ENCODE data around the gene SETBP1. TPM values are rescaled to one million over a fixed set of nuclear protein-coding genes. Genes with fewer than 3 reads are reported as not detected.

Gene SETBP1
- total and polyA plus RNA-seq, 2 of the 4 experiments (the other 2 are of a cell fraction): 0.19 to 0.36 TPM

DNA sequence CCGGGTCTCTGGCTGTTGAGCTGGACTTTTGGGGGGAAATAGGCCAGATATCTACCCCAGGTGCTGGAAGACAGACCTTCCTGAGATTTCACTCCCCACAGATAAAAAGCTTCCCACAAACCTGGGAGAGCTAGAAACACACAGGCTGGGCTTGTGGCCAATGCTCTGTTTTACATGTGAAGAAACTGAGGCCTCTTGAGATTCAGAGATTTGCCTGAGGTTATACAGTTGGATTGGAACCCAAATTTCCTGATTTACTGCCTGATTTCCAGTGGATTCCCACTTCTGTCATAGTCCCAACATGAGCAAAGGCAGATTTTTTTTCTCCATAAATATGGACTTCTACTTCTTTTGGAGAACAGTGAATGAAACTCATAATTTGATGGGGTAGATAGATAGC lies 360.2 kb downstream of the SETBP1 start:
- Histone ChIP-seq H2BK15ac (ENCODE audit: low read depth, low read length) (no peak overlapping the region), H2AK5ac (ENCODE audit: low read depth, low read length) (no peak overlapping the region), H3K4ac (ENCODE audit: low read depth, low read length) (no peak overlapping the region), H4K91ac (ENCODE audit: insufficient read depth, low read depth, low read length) (no peak overlapping the region), H3K4me1 (ENCODE audit: control insufficient read depth, insufficient read depth, low read length) (no peaks in the 10 kb centered on the region), H2AFZ (replicated peaks; ENCODE audit: low read length, poor library complexity) (no peak overlapping the region), H3K9me3 (ENCODE audit: control insufficient read depth, insufficient read depth, low read length) (no peaks in the 10 kb centered on the region), H3K27me3 (ENCODE audit: control insufficient read depth, insufficient read depth, low read length) (peaks cover 5% of the 10 kb centered on the region), H3K79me1 (ENCODE audit: low read depth in 1 of 2, low read length in 2 of 2) (no peaks in the 10 kb centered on the region), H3K4me2 (ENCODE audit: low read depth, low read length) (no peak overlapping the region), H3K27ac (ENCODE audit: insufficient read depth, low read length) (no peak overlapping the region), H3K23ac (ENCODE audit: low read depth, low read length) (no peak overlapping the region), H2BK20ac (ENCODE audit: low read depth, low read length) (no peak overlapping the region), H3K9ac (ENCODE audit: low read depth, low read length) (no peak overlapping the region), H4K8ac (ENCODE audit: low read depth in 2 of 2, low read length in 2 of 2) (no peak overlapping the region), H3K36me3 (ENCODE audit: control insufficient read depth, insufficient read depth, low read length) (no peaks in the 10 kb centered on the region), H2AK9ac (replicated peaks; ENCODE audit: low read depth, low read length, poor library complexity) (no peak overlapping the region), H3K18ac (ENCODE audit: low read depth, low read length) (no peak overlapping the region), H4K20me1 (ENCODE audit: insufficient read depth, low read length) (no peaks in the 10 kb centered on the region), H2BK5ac (ENCODE audit: low read depth, low read length, poor library complexity, severe bottlenecking) (no peak overlapping the region), H4K5ac (ENCODE audit: low read depth, low read length) (no peak overlapping the region), H3K56ac (ENCODE audit: extremely low read depth, insufficient read depth, low read length) (no peak overlapping the region), H3K4me3 (ENCODE audit: insufficient read depth, low read depth, low read length) (no peak overlapping the region), H3K14ac (replicated peaks; ENCODE audit: low read depth, low read length) (no peak overlapping the region), H3K9me1 (ENCODE audit: insufficient read depth, low read length) (no peaks in the 10 kb centered on the region), H2BK120ac (ENCODE audit: low read depth, low read length) (no peak overlapping the region)
- ATAC-seq (ENCODE audit: low read depth) (no peak), DNase-seq (no peak)
- ChIA-PET POLR2A (ENCODE audit: unreplicated experiment) (no interaction called here), CTCF (no interaction called here)
- dilution Hi-C loops (cut with HindIII; ENCODE audit: low sequenced_read_pairs, unreplicated experiment) (no loop called here), in situ Hi-C loops (cut with MboI; ENCODE audit: low sequenced_read_pairs) (no loop called here), intact Hi-C loops (cut with micrococcal nuclease) (no loop called here)
- no CpG with 5 or more reads among the region's 1 CpG for WGBS, 2 experiments (ENCODE audit: extremely low coverage in 2 of 2, insufficient read length in 1 of 2)
- no peak for TF ChIP-seq NFE2L2 (IDR thresholded peaks at IDR 0.05; ENCODE audit: low read depth, low read length)
- TF ChIP-seq BHLHE40 (IDR thresholded peaks at IDR 0.05; ENCODE audit: low read depth, low read length): no peak
- TF ChIP-seq SMC3 (IDR thresholded peaks at IDR 0.05; ENCODE audit: low read depth, low read length): no peak
- no peak for TF ChIP-seq MAZ (IDR thresholded peaks at IDR 0.05; ENCODE audit: borderline replicate concordance, low read depth, low read length)
- TF ChIP-seq CHD1 (IDR thresholded peaks at IDR 0.05; ENCODE audit: low read depth, low read length): no peak
- BruUV-seq (replicated peaks): no TSS peak

All from IMR-90 (cell line).